Activated CD4-positive, CD25-positive, alpha-beta regulatory T cell treated with anti-CD3 and anti-CD28 coated beads, Interleukin-2, amount 50 U/mL, for 72 hours (primary cell): ENCODE measurements around the gene TES.
"Not testable (repeated sequence)": the region's sequence is repeated elsewhere in the genome, so short reads cannot be mapped to it uniquely, and the experiment has no call there.

Experiments used
- DNase-seq: peaks from one replicate; pipeline ENCODE4 v3.0.0; 2021

The TES gene

GRCh38 chr7:116210345-116211005 is at the start of gene TES:
Gene TES, plus strand, starts transcription at chr7:116210539. Its CDS starts 169 bp downstream, at chr7:116210708.
- DNase-seq = peak; percentile 77

DNA sequence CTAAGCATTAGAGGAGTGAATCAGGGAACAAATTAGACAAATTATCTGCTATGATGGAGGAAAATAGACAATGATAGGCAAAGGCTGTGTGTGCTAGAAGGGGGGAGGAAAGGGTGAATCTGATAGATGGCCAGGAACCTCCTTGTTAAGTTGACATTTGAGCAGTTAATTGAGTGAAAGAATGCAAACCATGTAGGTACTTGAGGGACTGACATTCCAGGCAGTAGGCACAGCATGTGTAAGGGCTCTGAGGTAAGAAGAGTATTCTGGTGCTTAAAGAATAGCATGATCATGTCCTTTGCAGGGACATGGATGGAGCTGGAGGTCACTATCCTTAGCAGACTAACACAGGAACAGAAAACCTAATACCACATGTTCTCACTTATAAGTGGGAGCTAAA is 48.6 kb upstream of the TES start:
- no peak for DNase-seq

DNA sequence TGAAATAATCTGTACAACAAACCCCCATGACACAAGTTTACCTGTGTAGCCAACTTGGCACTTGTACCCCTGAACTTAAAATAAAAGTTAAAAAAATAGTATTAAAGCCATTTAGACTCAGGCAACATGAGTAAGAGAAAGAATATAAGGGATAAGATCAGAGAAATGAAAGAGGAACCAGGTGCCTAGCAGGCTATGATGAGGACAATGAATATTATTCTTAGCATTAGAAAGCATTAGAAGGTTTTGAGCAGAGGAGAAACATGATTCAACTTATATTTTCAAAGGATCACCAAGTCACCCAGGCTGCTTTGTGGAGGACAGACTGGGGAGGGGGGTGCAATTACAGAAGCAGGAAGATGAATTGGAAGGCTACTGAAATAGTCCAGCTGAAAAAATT is 48.1 kb upstream of the TES start:
- DNase-seq = no peak

- no peak for DNase-seq
These were observed 47.3 kb upstream of the TES start for GRCh38 chr7:116162992-116163391.

DNA sequence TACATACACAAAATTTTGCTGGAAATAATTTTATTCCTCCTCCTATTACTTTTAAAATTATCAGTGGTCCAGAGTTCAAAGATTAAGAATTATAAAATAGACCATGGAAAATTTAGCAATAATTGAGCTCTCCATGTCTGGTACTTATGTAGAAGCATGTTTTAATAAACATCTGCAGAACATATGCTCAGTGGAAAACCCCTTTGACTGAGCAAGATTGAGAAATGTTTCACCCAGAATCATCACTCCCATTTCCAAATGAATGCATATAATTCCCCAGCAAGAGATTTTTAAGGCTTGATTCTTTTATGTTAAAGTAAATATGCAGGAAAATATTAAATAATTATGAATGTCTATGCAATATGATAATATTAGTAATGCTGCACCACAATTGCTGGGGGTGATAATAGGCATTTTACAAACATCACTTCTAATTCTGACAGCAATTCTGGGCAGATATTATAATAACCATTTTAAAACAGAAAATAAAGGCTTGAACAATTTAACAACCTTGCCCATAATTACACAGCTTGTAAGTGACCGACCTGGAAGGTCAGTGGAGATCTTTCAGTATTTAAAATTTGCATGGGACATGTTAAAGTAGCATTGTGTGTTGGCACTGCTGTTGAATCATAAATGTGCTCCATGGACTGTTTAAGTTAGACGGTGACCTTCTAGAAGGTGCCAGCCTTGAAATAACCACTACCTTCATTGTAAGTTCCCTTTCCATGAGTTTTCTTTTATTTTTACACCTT is 45.6 kb upstream of the TES start:
- DNase-seq = no peak

- DNase-seq = no peak
These were observed 44.6 kb upstream of the TES start for GRCh38 chr7:116165717-116166116.

DNA sequence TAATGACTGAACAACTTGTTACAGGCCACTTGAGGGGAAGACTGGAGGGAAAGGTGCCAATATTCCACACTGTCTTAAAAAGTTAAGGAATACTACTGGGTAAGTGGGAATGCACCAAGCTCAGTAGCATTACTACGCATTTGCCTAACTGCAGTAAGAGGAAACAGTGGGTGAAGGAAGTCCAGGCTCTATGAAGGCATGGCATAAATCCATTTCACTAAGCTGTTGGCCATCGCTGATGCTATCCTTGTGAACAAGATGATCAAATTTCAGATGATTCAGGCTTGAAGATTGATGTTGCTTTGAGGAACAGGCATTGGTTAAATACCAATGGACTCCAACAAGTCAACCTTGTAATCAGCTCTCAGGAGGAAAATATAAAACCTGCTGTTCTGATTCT is 44.2 kb upstream of the TES start:
- DNase-seq = no peak

DNA sequence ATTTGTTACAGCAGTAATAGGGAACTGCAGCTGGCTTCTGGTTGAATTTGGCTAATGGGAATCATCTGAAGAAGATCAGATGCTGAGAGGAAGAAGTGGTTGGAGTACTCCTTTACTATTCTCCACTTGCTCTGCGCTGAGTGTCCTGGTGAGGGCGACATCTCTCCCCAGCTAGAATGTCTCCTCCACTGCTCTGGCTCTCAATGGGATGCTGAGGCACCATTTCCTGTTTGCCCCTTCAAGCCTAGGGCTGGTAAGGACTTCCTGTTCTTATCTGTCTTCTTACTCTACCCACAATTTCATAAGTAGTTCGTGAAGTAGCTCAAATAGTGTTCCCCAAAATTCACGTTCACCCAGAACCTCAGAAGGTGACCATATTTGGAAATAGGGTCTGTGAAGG is 43.2 kb upstream of the TES start:
- DNase-seq = no peak

GRCh38 chr7:116169060-116169459 is 41.3 kb upstream of the TES start:
- no peak for DNase-seq

DNA sequence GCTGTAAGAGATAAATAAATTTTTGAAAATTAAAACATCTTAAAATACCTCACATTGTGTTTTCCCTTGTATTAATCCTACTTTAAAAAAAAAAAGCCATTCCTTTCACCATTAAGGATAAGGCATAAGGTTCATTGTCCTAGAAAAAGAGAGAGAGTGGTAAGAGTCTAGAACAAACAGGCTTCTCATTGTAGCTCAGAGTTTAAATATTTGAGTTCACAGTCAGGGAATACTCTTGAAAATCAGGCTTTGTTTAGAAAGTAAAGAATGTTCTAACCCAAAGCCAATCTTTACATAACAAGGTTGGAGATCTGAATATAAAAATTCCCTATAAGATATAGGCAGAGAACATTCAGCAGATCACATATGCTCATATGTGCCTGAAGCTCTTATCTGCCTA is 40.2 kb upstream of the TES start:
- DNase-seq = no peak

DNA sequence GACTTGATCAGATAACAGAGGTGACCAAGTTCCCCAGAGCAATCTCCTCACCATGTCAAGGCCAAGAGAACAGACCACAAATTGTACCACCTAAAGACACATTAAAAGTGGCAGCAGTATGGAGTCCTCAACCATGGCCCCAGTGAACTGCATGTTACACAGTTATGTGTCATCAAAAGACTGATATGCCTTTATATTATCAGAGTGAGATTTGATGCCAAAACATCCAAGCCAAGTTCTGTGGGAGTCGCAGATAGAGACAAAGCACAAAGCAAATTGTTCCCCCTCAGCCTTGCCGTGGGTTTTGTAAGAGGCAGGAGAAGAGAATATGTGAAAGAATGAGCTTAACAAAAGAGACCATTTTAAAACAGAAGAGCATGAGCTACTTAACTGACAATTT is 39.2 kb upstream of the TES start:
- no peak for DNase-seq

- DNase-seq = no peak
These were observed 38.0 kb upstream of the TES start for GRCh38 chr7:116172353-116172752.

DNA sequence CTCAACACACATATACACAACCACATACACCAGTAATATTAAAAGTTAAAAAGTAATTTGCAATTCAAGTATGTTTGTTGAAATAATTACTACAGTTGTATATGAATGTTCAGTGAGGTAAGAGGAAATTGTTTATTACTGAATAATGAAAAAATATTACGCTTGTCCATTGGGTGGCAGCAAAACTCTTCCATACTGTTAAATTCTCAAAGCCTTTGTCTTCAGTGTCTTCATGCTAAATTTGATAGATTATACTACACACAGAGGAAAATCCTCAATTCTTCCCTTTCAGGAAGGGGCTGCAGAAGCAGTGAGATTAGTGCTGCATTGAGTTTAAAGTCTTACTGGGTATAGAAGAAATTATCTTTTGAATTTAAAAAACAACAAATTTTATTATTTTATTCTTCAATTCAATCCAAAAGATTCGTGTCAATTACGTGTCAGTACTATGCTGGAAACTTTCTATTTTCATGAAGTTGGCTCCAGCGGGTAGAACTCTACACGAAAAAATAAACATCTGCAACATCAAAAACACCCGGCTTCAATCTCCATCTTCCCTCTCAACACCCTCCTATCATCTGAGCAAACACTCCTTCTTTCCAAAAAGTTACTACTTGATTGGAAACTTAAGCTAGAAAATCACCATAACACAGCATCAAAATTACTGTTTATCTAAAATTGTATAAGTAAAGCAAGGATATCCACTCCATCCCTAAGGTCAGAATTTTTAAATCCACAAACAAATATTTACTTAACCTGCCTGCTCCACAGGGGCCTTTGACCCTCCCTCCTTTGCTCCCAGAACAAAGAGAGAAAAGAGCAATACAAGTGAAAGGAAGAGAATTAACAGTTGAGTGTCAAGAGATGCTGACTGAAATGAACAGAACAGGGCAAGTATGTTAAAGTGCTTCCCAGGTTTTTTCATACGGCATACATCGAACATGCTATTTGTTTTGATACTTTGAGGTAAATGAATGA is 37.0 kb upstream of the TES start:
- DNase-seq = no peak

- not testable (repeated sequence) for DNase-seq
These were observed 35.2 kb upstream of the TES start for GRCh38 chr7:116175095-116175494.

DNA sequence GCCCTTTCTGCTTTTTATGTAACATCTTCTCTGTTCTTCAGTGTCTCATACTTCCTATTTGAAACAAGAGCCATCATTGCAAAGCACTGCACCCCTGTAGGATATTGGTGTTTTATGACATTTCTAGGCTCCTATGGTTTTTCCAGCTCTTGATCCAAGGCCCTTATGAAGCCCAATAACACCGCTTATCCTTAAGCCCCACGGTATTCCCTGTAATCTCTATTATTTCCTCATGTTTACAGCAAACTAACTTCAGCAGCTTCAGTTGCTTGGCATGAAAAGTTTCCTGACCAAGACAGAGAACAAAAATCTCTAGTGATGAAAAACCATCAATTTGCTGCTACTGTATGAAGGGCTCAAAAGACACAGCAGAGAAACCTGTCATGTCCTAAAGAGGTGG is 34.1 kb upstream of the TES start:
- DNase-seq = no peak

DNA sequence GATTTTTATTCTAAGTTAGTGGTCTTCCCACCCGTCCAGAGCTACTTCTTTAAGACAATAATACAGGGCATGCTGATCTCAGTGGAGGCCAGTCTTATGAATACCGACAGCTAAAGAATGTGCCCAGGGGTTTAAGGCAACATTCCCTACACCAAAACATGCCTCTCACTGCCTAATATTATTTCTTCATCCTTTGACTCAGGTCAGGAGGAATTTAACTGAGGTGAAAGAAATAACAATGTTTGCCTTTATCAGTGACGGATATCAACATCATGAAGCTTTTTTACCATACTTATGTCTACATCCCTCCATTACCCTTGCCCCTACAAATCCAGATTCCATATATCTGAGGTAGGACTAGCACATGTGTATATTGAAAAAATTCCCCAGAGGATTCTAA is 33.3 kb upstream of the TES start:
- no peak for DNase-seq

- no peak for DNase-seq
These were observed 30.0 kb upstream of the TES start for GRCh38 chr7:116180302-116180701.

GRCh38 chr7:116182023-116182422 is 28.3 kb upstream of the TES start:
- no peak for DNase-seq

DNA sequence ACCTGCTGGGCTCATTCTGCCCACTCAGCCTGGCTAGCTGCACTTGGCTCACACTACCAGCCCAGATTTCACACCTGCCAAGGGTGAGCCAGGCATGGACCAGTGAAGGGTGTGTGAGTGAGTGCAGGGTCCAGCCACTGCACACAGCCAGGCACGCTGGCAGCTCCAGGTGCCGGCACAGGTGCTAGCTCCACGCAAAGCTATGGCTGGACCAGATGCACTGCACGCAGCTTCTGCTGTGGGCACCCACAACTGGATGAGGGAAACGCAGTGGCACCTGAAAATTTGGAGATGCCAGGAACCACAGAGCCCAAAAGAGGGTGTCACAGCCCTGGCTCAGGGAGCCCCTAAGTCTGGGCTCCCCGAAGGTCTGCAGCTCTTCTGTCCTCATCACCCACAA is 24.9 kb upstream of the TES start:
- DNase-seq = no peak

- DNase-seq = no peak
These were observed 24.4 kb upstream of the TES start for GRCh38 chr7:116185956-116186355.

GRCh38 chr7:116187400-116187799 is 22.9 kb upstream of the TES start:
- no peak for DNase-seq

GRCh38 chr7:116193329-116194087 is 16.8 kb upstream of the TES start:
- DNase-seq = no peak

DNA sequence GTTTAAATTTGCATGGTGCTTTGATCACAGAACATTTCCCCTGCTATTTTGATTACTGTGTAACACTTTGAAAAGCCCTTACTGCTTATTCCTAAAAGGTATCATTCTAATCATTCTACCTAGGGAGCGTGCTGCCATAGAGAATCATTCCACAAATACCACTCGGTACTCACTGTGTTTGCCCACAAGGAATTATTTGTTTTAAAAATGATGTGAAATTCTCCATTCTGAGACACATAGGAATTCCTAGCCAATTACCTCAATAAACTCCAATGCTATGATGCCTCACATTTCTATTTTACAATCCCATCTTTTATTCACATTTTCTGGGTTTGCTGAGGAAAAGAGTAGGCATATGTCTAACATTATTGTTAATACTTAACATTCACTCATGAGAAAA is 16.2 kb upstream of the TES start:
- no peak for DNase-seq
